Measurements from ENCODE around the gene BCAS3. TPM values are rescaled to one million over a fixed set of nuclear protein-coding genes. Genes with fewer than 3 reads are reported as not detected.

BCAS3 gene
- total and polyA plus RNA-seq, 2 donors, result 6.9 to 12.4 TPM

DNA sequence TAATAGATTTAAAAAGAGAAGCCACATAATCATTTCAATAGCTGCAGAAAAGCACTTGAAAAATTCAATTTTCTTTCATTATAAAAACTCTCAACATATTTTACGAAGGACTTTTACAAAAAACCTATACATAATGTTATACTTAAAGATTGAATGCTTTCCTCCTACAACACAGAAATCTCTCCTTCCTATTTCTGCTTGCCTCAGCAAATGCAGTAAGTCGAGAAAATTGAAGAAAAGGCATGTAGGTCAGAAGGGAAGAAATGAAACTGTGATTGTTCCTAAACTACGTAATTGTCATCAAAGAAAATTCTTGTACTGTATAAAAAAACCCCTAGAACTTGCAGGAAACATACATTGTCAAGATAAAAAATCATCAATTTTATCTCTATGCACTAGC lies 267.1 kb downstream of the BCAS3 start:
- Histone ChIP-seq H3K9me3 (ENCODE audit: control insufficient read depth in 2 of 2, insufficient read depth in 1 of 2, low read length in 1 of 2) (no peaks in the 10 kb centered on the region), H3K27me3 (ENCODE audit: control insufficient read depth in 2 of 2, insufficient read depth in 1 of 2, low read length in 1 of 2) (no peaks in the 10 kb centered on the region), H3K27ac (ENCODE audit: low read depth in 1 of 2, low read length in 1 of 2) (no peak overlapping the region), H3K4me1 (ENCODE audit: control insufficient read depth in 2 of 2, insufficient read depth in 2 of 2, low read length in 2 of 2) (no peaks in the 10 kb centered on the region), H3K4me3 (ENCODE audit: low read length in 2 of 2) (no peak overlapping the region), H3K36me3 (ENCODE audit: control insufficient read depth in 2 of 2, insufficient read depth in 2 of 2, low read length in 1 of 2) (no peaks in the 10 kb centered on the region)
- 98% methylated on average over 3 of the region's 3 CpGs for WGBS
- no peak for DNase-seq (ENCODE audit: low read depth in 6 of 9, low spot score in 9 of 9)

- WGBS, result 95% methylated on average over 1 of the region's 1 CpG
- Histone ChIP-seq H3K36me3 (ENCODE audit: control insufficient read depth in 2 of 2, insufficient read depth in 2 of 2, low read length in 1 of 2) (no peaks in the 10 kb centered on the region), H3K4me3 (ENCODE audit: low read length in 2 of 2) (no peak overlapping the region)
Measured at GRCh38 chr17:60947100-60947499, 269.4 kb downstream of the BCAS3 start.

GRCh38 chr17:60947543-60947942 lies 269.9 kb downstream of the BCAS3 start:
- Histone ChIP-seq H3K36me3 (ENCODE audit: control insufficient read depth in 2 of 2, insufficient read depth in 2 of 2, low read length in 1 of 2) (no peaks in the 10 kb centered on the region), H3K27me3 (ENCODE audit: control insufficient read depth in 2 of 2, insufficient read depth in 1 of 2, low read length in 1 of 2) (no peaks in the 10 kb centered on the region), H3K27ac (ENCODE audit: low read depth in 1 of 2, low read length in 1 of 2) (no peak overlapping the region), H3K4me1 (ENCODE audit: control insufficient read depth in 2 of 2, insufficient read depth in 2 of 2, low read length in 2 of 2) (no peaks in the 10 kb centered on the region), H3K9me3 (ENCODE audit: control insufficient read depth in 2 of 2, insufficient read depth in 1 of 2, low read length in 1 of 2) (no peaks in the 10 kb centered on the region), H3K4me3 (ENCODE audit: low read length in 2 of 2) (no peak overlapping the region)
- 99% methylated on average over 3 of the region's 3 CpGs for WGBS
- no peak for DNase-seq (ENCODE audit: low read depth in 6 of 9, low spot score in 9 of 9)

More at GRCh38 chr17:60947100-60947499, 269.4 kb downstream of the BCAS3 start:
- Histone ChIP-seq H3K27me3 (ENCODE audit: control insufficient read depth in 2 of 2, insufficient read depth in 1 of 2, low read length in 1 of 2) (no peaks in the 10 kb centered on the region), H3K27ac (ENCODE audit: low read depth in 1 of 2, low read length in 1 of 2) (no peak overlapping the region), H3K9me3 (ENCODE audit: control insufficient read depth in 2 of 2, insufficient read depth in 1 of 2, low read length in 1 of 2) (no peaks in the 10 kb centered on the region), H3K4me1 (ENCODE audit: control insufficient read depth in 2 of 2, insufficient read depth in 2 of 2, low read length in 2 of 2) (no peaks in the 10 kb centered on the region)
- DNase-seq (ENCODE audit: low read depth in 6 of 9, low spot score in 9 of 9), result no peak

- Histone ChIP-seq H3K27ac (ENCODE audit: low read depth in 1 of 2, low read length in 1 of 2) (no peak overlapping the region), H3K4me1 (ENCODE audit: control insufficient read depth in 2 of 2, insufficient read depth in 2 of 2, low read length in 2 of 2) (no peaks in the 10 kb centered on the region), H3K27me3 (ENCODE audit: control insufficient read depth in 2 of 2, insufficient read depth in 1 of 2, low read length in 1 of 2) (no peaks in the 10 kb centered on the region), H3K4me3 (ENCODE audit: low read length in 2 of 2) (no peak overlapping the region), H3K36me3 (ENCODE audit: control insufficient read depth in 2 of 2, insufficient read depth in 2 of 2, low read length in 1 of 2) (no peaks in the 10 kb centered on the region), H3K9me3 (ENCODE audit: control insufficient read depth in 2 of 2, insufficient read depth in 1 of 2, low read length in 1 of 2) (no peaks in the 10 kb centered on the region)
- WGBS, result 98% methylated on average over 3 of the region's 3 CpGs
- no peak for DNase-seq (ENCODE audit: low read depth in 6 of 9, low spot score in 9 of 9)
Measured at GRCh38 chr17:60952747-60953146, 275.1 kb downstream of the BCAS3 start.

- Histone ChIP-seq H3K4me1 (ENCODE audit: control insufficient read depth in 2 of 2, insufficient read depth in 2 of 2, low read length in 2 of 2) (no peaks in the 10 kb centered on the region), H3K4me3 (ENCODE audit: low read length in 2 of 2) (no peak overlapping the region), H3K27me3 (ENCODE audit: control insufficient read depth in 2 of 2, insufficient read depth in 1 of 2, low read length in 1 of 2) (no peaks in the 10 kb centered on the region), H3K9me3 (ENCODE audit: control insufficient read depth in 2 of 2, insufficient read depth in 1 of 2, low read length in 1 of 2) (peaks cover 0 to 3% of the 10 kb centered on the region in 2 donors), H3K27ac (ENCODE audit: low read depth in 1 of 2, low read length in 1 of 2) (no peak overlapping the region), H3K36me3 (ENCODE audit: control insufficient read depth in 2 of 2, insufficient read depth in 2 of 2, low read length in 1 of 2) (no peaks in the 10 kb centered on the region)
- DNase-seq (ENCODE audit: low read depth in 6 of 9, low spot score in 9 of 9), result no peak
- WGBS, result 97% methylated on average over 2 of the region's 2 CpGs
Measured at GRCh38 chr17:60959011-60959410, 281.4 kb downstream of the BCAS3 start.

GRCh38 chr17:60959696-60960095 lies 282.0 kb downstream of the BCAS3 start:
- DNase-seq (ENCODE audit: low read depth in 6 of 9, low spot score in 9 of 9), result no peak
- Histone ChIP-seq H3K36me3 (ENCODE audit: control insufficient read depth in 2 of 2, insufficient read depth in 2 of 2, low read length in 1 of 2) (no peaks in the 10 kb centered on the region), H3K9me3 (ENCODE audit: control insufficient read depth in 2 of 2, insufficient read depth in 1 of 2, low read length in 1 of 2) (peaks cover 0 to 3% of the 10 kb centered on the region in 2 donors), H3K27ac (ENCODE audit: low read depth in 1 of 2, low read length in 1 of 2) (no peak overlapping the region), H3K4me3 (ENCODE audit: low read length in 2 of 2) (no peak overlapping the region), H3K4me1 (ENCODE audit: control insufficient read depth in 2 of 2, insufficient read depth in 2 of 2, low read length in 2 of 2) (no peaks in the 10 kb centered on the region), H3K27me3 (ENCODE audit: control insufficient read depth in 2 of 2, insufficient read depth in 1 of 2, low read length in 1 of 2) (no peaks in the 10 kb centered on the region)

DNA sequence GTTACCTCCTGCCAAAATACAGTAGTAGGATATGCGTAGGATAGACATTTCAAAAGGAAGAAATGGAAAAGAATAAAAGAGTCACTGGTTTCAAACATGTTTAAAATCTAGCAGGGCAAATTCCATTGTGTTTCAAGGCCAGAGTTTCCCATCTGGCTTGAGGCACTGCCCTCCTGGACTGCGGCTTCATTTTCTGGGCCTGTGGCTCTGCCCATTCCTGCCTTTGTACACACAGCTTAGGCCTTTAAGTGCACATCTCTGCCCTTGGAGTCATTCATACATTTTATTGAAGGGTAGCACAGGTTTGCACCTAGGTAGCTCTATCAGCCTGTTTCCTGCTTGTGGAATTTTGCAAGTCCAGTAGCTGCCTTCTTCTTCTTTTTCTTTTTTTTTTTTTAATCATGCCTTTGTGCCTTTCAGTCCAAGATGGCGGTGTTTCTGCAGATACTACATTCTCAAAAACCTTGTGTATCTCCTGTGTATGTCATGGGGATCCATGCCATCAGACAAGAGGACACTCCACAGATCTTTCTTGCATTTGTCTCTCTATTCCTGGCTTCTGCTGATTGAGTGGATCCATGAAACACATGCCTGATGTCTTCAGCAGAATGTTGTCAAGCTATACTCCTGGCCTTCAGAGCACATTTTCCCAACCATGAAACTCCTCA lies 282.9 kb downstream of the BCAS3 start:
- Histone ChIP-seq H3K9me3 (ENCODE audit: control insufficient read depth in 2 of 2, insufficient read depth in 1 of 2, low read length in 1 of 2) (peaks cover 0 to 3% of the 10 kb centered on the region in 2 donors), H3K27ac (ENCODE audit: low read depth in 1 of 2, low read length in 1 of 2) (no peak overlapping the region), H3K4me3 (ENCODE audit: low read length in 2 of 2) (no peak overlapping the region), H3K4me1 (ENCODE audit: control insufficient read depth in 2 of 2, insufficient read depth in 2 of 2, low read length in 2 of 2) (no peaks in the 10 kb centered on the region), H3K27me3 (ENCODE audit: control insufficient read depth in 2 of 2, insufficient read depth in 1 of 2, low read length in 1 of 2) (no peaks in the 10 kb centered on the region), H3K36me3 (ENCODE audit: control insufficient read depth in 2 of 2, insufficient read depth in 2 of 2, low read length in 1 of 2) (no peaks in the 10 kb centered on the region)
- 97% methylated on average over 3 of the region's 3 CpGs for whole genome bisulfite sequencing
- no peak for DNase-seq (ENCODE audit: low read depth in 6 of 9, low spot score in 9 of 9)

GRCh38 chr17:60964160-60964559 lies 286.5 kb downstream of the BCAS3 start:
- Histone ChIP-seq H3K9me3 (ENCODE audit: control insufficient read depth in 2 of 2, insufficient read depth in 1 of 2, low read length in 1 of 2) (peaks cover 0 to 3% of the 10 kb centered on the region in 2 donors), H3K4me3 (ENCODE audit: low read length in 2 of 2) (no peak overlapping the region), H3K4me1 (ENCODE audit: control insufficient read depth in 2 of 2, insufficient read depth in 2 of 2, low read length in 2 of 2) (no peaks in the 10 kb centered on the region), H3K27ac (ENCODE audit: low read depth in 1 of 2, low read length in 1 of 2) (no peak overlapping the region), H3K36me3 (ENCODE audit: control insufficient read depth in 2 of 2, insufficient read depth in 2 of 2, low read length in 1 of 2) (no peaks in the 10 kb centered on the region), H3K27me3 (ENCODE audit: control insufficient read depth in 2 of 2, insufficient read depth in 1 of 2, low read length in 1 of 2) (no peaks in the 10 kb centered on the region)
- DNase-seq (ENCODE audit: low read depth in 6 of 9, low spot score in 9 of 9), result no peak
- 98% methylated on average over 2 of the region's 2 CpGs for WGBS

DNA sequence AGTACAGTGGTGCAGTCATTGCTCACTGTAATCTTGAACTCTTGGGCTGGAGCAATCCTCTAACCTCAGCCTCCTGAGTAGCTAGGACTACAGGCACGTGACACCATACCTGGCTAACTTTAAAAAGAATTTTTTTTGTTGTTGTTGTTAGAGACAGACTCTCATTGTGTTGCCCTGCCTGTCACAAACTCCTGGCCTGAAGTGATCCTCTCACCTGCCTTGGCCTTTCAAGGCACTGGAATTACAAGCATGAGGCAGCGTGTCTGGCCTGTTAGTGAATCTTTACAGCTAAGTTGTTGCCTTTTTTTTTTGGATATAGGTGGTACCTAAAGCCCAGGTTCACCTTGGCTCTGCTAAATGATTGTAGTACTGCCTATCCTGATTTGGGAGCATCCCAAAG lies 290.6 kb downstream of the BCAS3 start:
- Histone ChIP-seq H3K27ac (ENCODE audit: low read depth in 1 of 2, low read length in 1 of 2) (no peak overlapping the region), H3K9me3 (ENCODE audit: control insufficient read depth in 2 of 2, insufficient read depth in 1 of 2, low read length in 1 of 2) (no peaks in the 10 kb centered on the region), H3K36me3 (ENCODE audit: control insufficient read depth in 2 of 2, insufficient read depth in 2 of 2, low read length in 1 of 2) (no peaks in the 10 kb centered on the region), H3K27me3 (ENCODE audit: control insufficient read depth in 2 of 2, insufficient read depth in 1 of 2, low read length in 1 of 2) (no peaks in the 10 kb centered on the region), H3K4me1 (ENCODE audit: control insufficient read depth in 2 of 2, insufficient read depth in 2 of 2, low read length in 2 of 2) (no peaks in the 10 kb centered on the region), H3K4me3 (ENCODE audit: low read length in 2 of 2) (no peak overlapping the region)
- 97% methylated on average over 2 of the region's 2 CpGs for WGBS
- no peak for DNase-seq (ENCODE audit: low read depth in 6 of 9, low spot score in 9 of 9)
